Measurements from ENCODE around the gene GTSF1L.

The GTSF1L gene

GRCh38 chr20:43739148-43739749 lies 12.4 kb upstream of the GTSF1L start:
- no peak for TF ChIP-seq JUND (IDR thresholded peaks at IDR 0.05; ENCODE audit: low read depth)

GRCh38 chr20:43737925-43738324 lies 11.1 kb upstream of the GTSF1L start:
- in situ Hi-C loops (cut with HindIII; ENCODE audit: low pct_unique_long_range_greater_than_20kb, low sequenced_read_pairs) = no loop called here
- TF ChIP-seq JUND (IDR thresholded peaks at IDR 0.05; ENCODE audit: low read depth) = no peak
- DNase-seq (ENCODE audit: low read depth in 1 of 2, low spot score in 1 of 2) = no peak

More at GRCh38 chr20:43739148-43739749, 12.4 kb upstream of the GTSF1L start:
- no peak for DNase-seq (ENCODE audit: low read depth in 1 of 2, low spot score in 1 of 2)
- in situ Hi-C loops (cut with HindIII; ENCODE audit: low pct_unique_long_range_greater_than_20kb, low sequenced_read_pairs) = no loop called here

DNA sequence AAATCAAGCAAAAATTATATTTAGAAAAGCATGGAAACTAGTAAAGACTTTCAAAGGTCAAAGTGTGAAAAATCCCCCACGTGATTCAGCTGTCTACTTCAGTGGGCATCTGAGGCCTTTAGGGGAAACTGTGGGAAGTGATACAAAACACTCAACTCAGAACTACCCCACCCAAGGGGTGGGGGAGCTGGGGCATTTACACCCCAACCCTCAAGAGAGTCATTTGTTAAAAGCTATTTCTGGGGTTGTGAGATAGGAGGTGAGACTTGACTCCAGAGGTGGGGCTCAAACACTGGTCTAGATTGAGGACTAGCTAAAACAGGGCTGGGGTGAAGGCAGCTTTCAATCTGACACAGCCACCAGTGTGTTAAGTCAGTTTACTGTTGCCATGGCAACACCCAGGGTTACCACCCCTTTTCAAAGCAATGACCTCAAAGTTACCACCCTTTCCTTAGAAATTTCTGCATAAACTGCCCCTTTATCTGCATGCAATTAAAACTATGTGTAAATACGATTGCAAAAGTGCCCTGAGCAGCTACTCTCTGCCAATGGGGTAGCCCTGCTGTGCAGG lies 9.9 kb upstream of the GTSF1L start:
- peak in 1 of 2 experiments; percentile 47 for DNase-seq (ENCODE audit: low read depth in 1 of 2, low spot score in 1 of 2)
- no peak for TF ChIP-seq JUND (IDR thresholded peaks at IDR 0.05; ENCODE audit: low read depth)
- in situ Hi-C loops (cut with HindIII; ENCODE audit: low pct_unique_long_range_greater_than_20kb, low sequenced_read_pairs) = no loop called here

DNA sequence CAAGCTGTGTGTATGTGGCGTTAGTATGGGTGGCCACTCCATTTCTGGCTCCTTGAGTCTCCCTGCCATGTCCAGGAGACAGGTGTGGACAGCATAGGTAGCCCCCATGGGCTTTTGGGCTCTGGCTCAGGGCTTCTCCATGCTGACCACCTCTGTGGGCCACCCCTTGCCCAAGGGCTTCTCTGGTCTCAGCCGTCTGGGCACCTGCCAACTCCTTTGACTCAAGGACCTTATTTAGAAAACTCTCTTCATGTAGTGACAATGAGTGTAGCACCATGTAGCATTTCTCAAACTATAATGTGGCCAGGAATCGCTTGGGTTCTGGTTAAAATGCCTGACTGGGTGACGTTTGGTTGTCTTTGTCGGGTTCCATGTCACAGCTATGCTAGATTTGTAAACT lies 5.1 kb upstream of the GTSF1L start:
- in situ Hi-C loops (cut with HindIII; ENCODE audit: low pct_unique_long_range_greater_than_20kb, low sequenced_read_pairs) = no loop called here
- no peak for DNase-seq (ENCODE audit: low read depth in 1 of 2, low spot score in 1 of 2)
- TF ChIP-seq JUND (IDR thresholded peaks at IDR 0.05; ENCODE audit: low read depth) = no peak

GRCh38 chr20:43731469-43731868 lies 4.7 kb upstream of the GTSF1L start:
- in situ Hi-C loops (cut with HindIII; ENCODE audit: low pct_unique_long_range_greater_than_20kb, low sequenced_read_pairs) = no loop called here
- no peak for DNase-seq (ENCODE audit: low read depth in 1 of 2, low spot score in 1 of 2)

DNA sequence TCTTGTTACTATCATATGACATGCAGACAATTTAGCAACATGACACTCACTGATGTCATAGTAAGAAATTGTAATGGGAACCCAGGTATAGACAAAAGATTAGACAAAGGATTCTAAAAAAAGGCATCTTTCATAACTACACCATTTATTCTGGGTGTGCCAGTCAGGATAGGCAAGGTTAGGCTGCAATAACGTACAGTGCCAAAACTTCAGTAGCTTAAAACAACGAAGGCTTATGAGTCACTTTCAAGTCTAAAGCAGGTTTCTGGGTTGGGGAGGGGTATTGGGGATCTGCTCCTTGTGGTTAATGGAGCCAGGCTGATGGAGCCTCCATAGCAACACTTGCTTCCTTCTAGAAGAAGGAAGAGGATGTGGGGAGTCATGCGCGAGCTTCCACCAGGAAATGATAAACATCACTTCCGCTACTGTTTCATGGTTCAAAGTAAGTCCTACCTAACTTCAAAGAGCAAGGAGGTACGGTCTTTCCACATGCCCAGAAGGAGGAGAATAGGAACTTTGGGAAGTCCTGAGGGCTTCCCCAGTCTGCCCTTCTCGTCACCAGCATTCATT lies 2.0 kb upstream of the GTSF1L start:
- TF ChIP-seq JUND (IDR thresholded peaks at IDR 0.05; ENCODE audit: low read depth) = no peak
- in situ Hi-C loops (cut with HindIII; ENCODE audit: low pct_unique_long_range_greater_than_20kb, low sequenced_read_pairs) = no loop called here
- no peak for DNase-seq (ENCODE audit: low read depth in 1 of 2, low spot score in 1 of 2)

More at GRCh38 chr20:43731469-43731868, 4.7 kb upstream of the GTSF1L start:
- TF ChIP-seq JUND (IDR thresholded peaks at IDR 0.05; ENCODE audit: low read depth) = no peak

DNA sequence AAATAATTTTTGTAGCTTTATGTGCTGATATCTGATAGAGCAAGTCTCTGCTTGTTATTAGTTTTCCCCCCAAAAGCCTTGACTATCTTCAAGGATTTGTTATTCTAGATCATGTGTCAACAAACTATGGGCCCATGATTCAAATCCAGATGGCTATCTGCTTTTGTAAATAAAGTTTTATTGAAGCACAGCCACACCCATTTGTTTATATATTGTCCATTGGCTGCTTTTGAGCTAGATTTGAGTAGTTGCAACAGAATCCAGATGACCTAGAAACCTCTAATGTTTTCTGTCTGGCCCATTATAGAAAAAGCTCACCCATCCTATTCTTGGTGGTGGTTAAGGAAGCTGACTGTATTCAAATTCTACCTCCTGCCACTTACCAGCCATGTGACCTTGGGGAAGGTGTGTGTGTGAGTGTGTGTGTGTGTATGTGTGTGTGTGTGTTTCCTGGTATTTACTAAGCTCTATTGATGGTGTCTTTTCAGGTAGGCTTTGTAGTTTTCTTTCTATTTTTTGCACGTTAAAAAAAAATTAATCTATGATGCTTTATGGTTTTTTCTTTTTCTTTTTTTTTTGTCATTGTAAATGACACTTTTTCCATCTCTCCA lies 1.3 kb upstream of the GTSF1L start:
- peak in 1 of 2 experiments; percentile 36 for DNase-seq (ENCODE audit: low read depth in 1 of 2, low spot score in 1 of 2)
- in situ Hi-C loops (cut with HindIII; ENCODE audit: low pct_unique_long_range_greater_than_20kb, low sequenced_read_pairs) = no loop called here
- TF ChIP-seq JUND (IDR thresholded peaks at IDR 0.05; ENCODE audit: low read depth) = no peak

- no peak for DNase-seq (ENCODE audit: low read depth in 1 of 2, low spot score in 1 of 2)
- TF ChIP-seq JUND (IDR thresholded peaks at IDR 0.05; ENCODE audit: low read depth) = no peak
- in situ Hi-C loops (cut with HindIII; ENCODE audit: low pct_unique_long_range_greater_than_20kb, low sequenced_read_pairs) = no loop called here
Measured at GRCh38 chr20:43726333-43726732, 469 bp downstream of the GTSF1L start.

DNA sequence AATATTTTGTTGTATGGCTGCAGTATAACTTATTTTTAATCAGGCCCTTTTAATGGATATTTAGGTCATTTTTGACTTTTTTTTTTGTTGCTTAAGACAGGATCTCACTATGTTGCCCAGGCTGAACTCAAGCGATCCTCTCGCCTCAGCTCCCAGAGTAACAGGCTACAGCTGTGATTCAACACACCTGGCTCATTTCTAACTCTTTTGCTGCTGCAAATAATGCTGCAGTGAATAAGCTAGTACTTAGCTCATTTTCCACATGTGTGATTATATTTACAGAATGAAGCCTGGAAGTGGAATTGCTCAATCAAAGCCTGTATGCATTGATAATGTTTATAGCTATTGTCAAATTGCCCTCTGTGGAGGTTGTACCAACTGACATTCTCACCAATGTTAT lies 1.1 kb downstream of the GTSF1L start:
- in situ Hi-C loops (cut with HindIII; ENCODE audit: low pct_unique_long_range_greater_than_20kb, low sequenced_read_pairs) = no loop called here
- no peak for TF ChIP-seq JUND (IDR thresholded peaks at IDR 0.05; ENCODE audit: low read depth)
- DNase-seq (ENCODE audit: low read depth in 1 of 2, low spot score in 1 of 2) = no peak

GRCh38 chr20:43724383-43724782 lies 2.4 kb downstream of the GTSF1L start:
- TF ChIP-seq JUND (IDR thresholded peaks at IDR 0.05; ENCODE audit: low read depth) = no peak
- in situ Hi-C loops (cut with HindIII; ENCODE audit: low pct_unique_long_range_greater_than_20kb, low sequenced_read_pairs) = no loop called here
- DNase-seq (ENCODE audit: low read depth in 1 of 2, low spot score in 1 of 2) = no peak

- in situ Hi-C loops (cut with HindIII; ENCODE audit: low pct_unique_long_range_greater_than_20kb, low sequenced_read_pairs) = no loop called here
- TF ChIP-seq JUND (IDR thresholded peaks at IDR 0.05; ENCODE audit: low read depth) = no peak
- DNase-seq (ENCODE audit: low read depth in 1 of 2, low spot score in 1 of 2) = no peak
Measured at GRCh38 chr20:43723735-43724134, 3.1 kb downstream of the GTSF1L start.

- in situ Hi-C loops (cut with HindIII; ENCODE audit: low pct_unique_long_range_greater_than_20kb, low sequenced_read_pairs) = no loop called here
- no peak for DNase-seq (ENCODE audit: low read depth in 1 of 2, low spot score in 1 of 2)
- no peak for TF ChIP-seq JUND (IDR thresholded peaks at IDR 0.05; ENCODE audit: low read depth)
Measured at GRCh38 chr20:43723186-43723585, 3.6 kb downstream of the GTSF1L start.

GRCh38 chr20:43722153-43722505 lies 4.7 kb downstream of the GTSF1L start:
- in situ Hi-C loops (cut with HindIII; ENCODE audit: low pct_unique_long_range_greater_than_20kb, low sequenced_read_pairs) = no loop called here

More at GRCh38 chr20:43722153-43722505, 4.7 kb downstream of the GTSF1L start:
- TF ChIP-seq JUND (IDR thresholded peaks at IDR 0.05; ENCODE audit: low read depth) = no peak
- DNase-seq (ENCODE audit: low read depth in 1 of 2, low spot score in 1 of 2) = peak in 1 of 2 experiments; percentile 48
